ENCODE measurements around the gene AGBL4.

AGBL4 gene

GRCh38 chr1:48543854-48544253 lies 1479.9 kb downstream of the AGBL4 start:
- ChIA-PET CTCF (no interaction called here), POLR2A (no interaction called here)
- TF ChIP-seq CTCF (IDR thresholded peaks at IDR 0.05; ENCODE audit: control extremely low read depth, extremely low read depth, low read depth, missing control alignments): no peak
- DNase-seq (ENCODE audit: extremely low spot score): no peak

GRCh38 chr1:48540587-48540986 lies 1483.2 kb downstream of the AGBL4 start:
- POLR2A ChIA-PET: no interaction called here
- TF ChIP-seq CTCF (IDR thresholded peaks at IDR 0.05; ENCODE audit: control extremely low read depth, extremely low read depth, low read depth, missing control alignments): no peak
- DNase-seq (ENCODE audit: extremely low spot score): no peak
- CTCF ChIA-PET: interaction anchor here (1.2 to 3.4 kb wide), 3 partner anchors 9 to 33 kb away, joined by 3 to 13 read pairs (median 3); no protein-coding TSS in a partner anchor

GRCh38 chr1:48536477-48536876 lies 1487.3 kb downstream of the AGBL4 start:
- TF ChIP-seq CTCF (IDR thresholded peaks at IDR 0.05; ENCODE audit: control extremely low read depth, extremely low read depth, low read depth, missing control alignments): no peak
- DNase-seq (ENCODE audit: extremely low spot score): no peak
- CTCF ChIA-PET: interaction anchor here (0.8 to 1.3 kb wide), 3 partner anchors 9 to 36 kb away, joined by 3 read pairs; no protein-coding TSS in a partner anchor
- POLR2A ChIA-PET: no interaction called here

- no peak for DNase-seq (ENCODE audit: extremely low spot score)
- TF ChIP-seq CTCF (IDR thresholded peaks at IDR 0.05; ENCODE audit: control extremely low read depth, extremely low read depth, low read depth, missing control alignments): no peak
- ChIA-PET POLR2A (no interaction called here), CTCF (interaction anchor here (1.6 to 3.6 kb wide), 2 partner anchors 9 to 14 kb away, joined by 3 to 13 read pairs; no protein-coding TSS in a partner anchor)
Observed at GRCh38 chr1:48532976-48533375, 1490.8 kb downstream of the AGBL4 start.

GRCh38 chr1:48530727-48531351 lies 1492.9 kb downstream of the AGBL4 start:
- CTCF ChIA-PET: interaction anchor here (0.6 to 3.6 kb wide), 7 partner anchors 9 to 35 kb away, joined by 3 to 13 read pairs (median 3); no protein-coding TSS in a partner anchor
- TF ChIP-seq CTCF (IDR thresholded peaks at IDR 0.05; ENCODE audit: control extremely low read depth, extremely low read depth, low read depth, missing control alignments): peak; percentile 54
- DNase-seq (ENCODE audit: extremely low spot score): peak; percentile 56
- POLR2A ChIA-PET: no interaction called here

GRCh38 chr1:48527051-48527450 lies 1496.7 kb downstream of the AGBL4 start:
- CTCF ChIA-PET: interaction anchor here (0.6 to 1.4 kb wide), 4 partner anchors 9 to 16 kb away, joined by 3 to 6 read pairs (median 3); no protein-coding TSS in a partner anchor
- TF ChIP-seq CTCF (IDR thresholded peaks at IDR 0.05; ENCODE audit: control extremely low read depth, extremely low read depth, low read depth, missing control alignments): no peak
- no peak for DNase-seq (ENCODE audit: extremely low spot score)
- POLR2A ChIA-PET: no interaction called here

Measured in GM10248 (cell line).